HFFc6 (cell line): Measurements from ENCODE around the gene CADM1. TPM values are rescaled to one million over a fixed set of nuclear protein-coding genes. Genes with fewer than 3 reads are reported as not detected.

Experiments used
- DNase-seq: peaks from one replicate; pipeline ENCODE4 v3.0.0-alpha.2; 2018
- H3K27ac Mint-ChIP-seq: 2 replicates; pipeline ENCODE4 v1.8.0; 2020; ENCODE audit warnings: mild to moderate bottlenecking, mixed read lengths
- H3K27me3 Mint-ChIP-seq: 2 replicates; pipeline ENCODE4 v1.8.0; 2021; ENCODE audit warnings: mild to moderate bottlenecking, moderate library complexity, mixed read lengths; ENCODE audit not compliant: insufficient read depth
- H3K36me3 Mint-ChIP-seq: 2 replicates; pipeline ENCODE4 v1.8.0; 2021; ENCODE audit warnings: low read depth, mixed read lengths
- H3K4me1 Mint-ChIP-seq: 2 replicates; pipeline ENCODE4 v1.8.0; 2020; ENCODE audit warnings: low read depth, mixed read lengths
- H3K4me3 Mint-ChIP-seq: 2 replicates; pipeline ENCODE4 v1.8.0; 2020; ENCODE audit warnings: mild to moderate bottlenecking, moderate library complexity, mixed read lengths
- H3K9me3 Mint-ChIP-seq: 2 replicates; pipeline ENCODE4 v1.8.0; 2020; ENCODE audit warnings: mild to moderate bottlenecking, mixed read lengths
- CTCF ChIP-seq: fragments of 200-600 bp; sonication (generic); IDR thresholded peaks from 2 replicates; pipeline ENCODE4 v1.5.0; 2021; ENCODE audit warnings: antibody characterized with exemption, mild to moderate bottlenecking
- total RNA-seq, 6 experiments: library from RNA; stranded (reverse); fragmentation: NEBNext Ultra II Directional; extraction: Animal tissue kit (Norgen Biotek cat#: 25700); gene quantifications; 2 replicates in 1 of 6; 3 replicates in 5 of 6; pipeline ENCODE4 v1.2.3, GENCODE V29; 2021

Gene CADM1
- total RNA-seq, 6 experiments from 2014 or later: not detected

GRCh38 chr11:115220423-115220822 is 283.8 kb downstream of the CADM1 start:
- peaks cover 62% of the 10 kb centered on the region for H3K9me3 Mint-ChIP-seq
- no peak overlapping the region for H3K27ac Mint-ChIP-seq
- H3K4me3 Mint-ChIP-seq: no peak overlapping the region
- DNase-seq: no peak
- H3K36me3 Mint-ChIP-seq: no peaks in the 10 kb centered on the region
- H3K27me3 Mint-ChIP-seq: no peaks in the 10 kb centered on the region; the same call in 1 of the 2 replicates
- H3K4me1 Mint-ChIP-seq: no peaks in the 10 kb centered on the region
- TF ChIP-seq CTCF: no peak

GRCh38 chr11:115219376-115219775 is 284.8 kb downstream of the CADM1 start:
- Mint-ChIP-seq H3K9me3 (peaks cover 60% of the 10 kb centered on the region), H3K36me3 (no peaks in the 10 kb centered on the region), H3K27ac (no peak overlapping the region), H3K4me3 (no peak overlapping the region), H3K4me1 (no peaks in the 10 kb centered on the region), H3K27me3 (no peaks in the 10 kb centered on the region; the same call in 1 of the 2 replicates)
- DNase-seq: no peak
- TF ChIP-seq CTCF: no peak

- H3K4me3 Mint-ChIP-seq: no peak overlapping the region
- H3K9me3 Mint-ChIP-seq: peaks cover 47% of the 10 kb centered on the region
- no peaks in the 10 kb centered on the region for H3K36me3 Mint-ChIP-seq
- DNase-seq: no peak
- no peak overlapping the region for H3K27ac Mint-ChIP-seq
- no peaks in the 10 kb centered on the region; the same call in 1 of the 2 replicates for H3K27me3 Mint-ChIP-seq
- no peaks in the 10 kb centered on the region for H3K4me1 Mint-ChIP-seq
- no peak for TF ChIP-seq CTCF
Measured at GRCh38 chr11:115217726-115218311, 286.4 kb downstream of the CADM1 start.

GRCh38 chr11:115215694-115216617 is 288.3 kb downstream of the CADM1 start:
- H3K27me3 Mint-ChIP-seq: no peaks in the 10 kb centered on the region; the same call in 1 of the 2 replicates

More at GRCh38 chr11:115215694-115216617, 288.3 kb downstream of the CADM1 start:
- H3K27ac Mint-ChIP-seq: no peak overlapping the region
- H3K9me3 Mint-ChIP-seq: peaks cover 43% of the 10 kb centered on the region
- TF ChIP-seq CTCF: no peak; the same call in 1 of the 2 replicates
- no peaks in the 10 kb centered on the region for H3K4me1 Mint-ChIP-seq
- no peak overlapping the region for H3K4me3 Mint-ChIP-seq
- no peaks in the 10 kb centered on the region for H3K36me3 Mint-ChIP-seq
- no peak for DNase-seq
